Esophagus muscularis mucosa (tissue), 4 donors: Measurements from ENCODE around the gene TRIM62. TPM values are rescaled to one million over a fixed set of nuclear protein-coding genes. Genes with fewer than 3 reads are reported as not detected.
"Not testable (repeated sequence)": the region's sequence is repeated elsewhere in the genome, so short reads cannot be mapped to it uniquely, and the experiment has no call there.

Experiments used
- DNase-seq: peaks from one replicate; pipeline ENCODE4 v3.0.0-alpha.2; 2017; ENCODE audit errors: extremely low spot score
- H3K27ac ChIP-seq, 4 donors: fragments of 200-600 bp; sonication (generic); replicated peaks in 1 of 4; 1 replicate in 3 of 4; 2 replicates in 1 of 4; pipeline ENCODE4 v1.5.1; 2016 to 2019; ENCODE audit warnings: mild to moderate bottlenecking in 1 of 4
- H3K27me3 ChIP-seq, 4 donors: fragments of 200-600 bp; sonication (generic); one replicate each; pipeline versions ENCODE4 v1.5.1 to v1.6.0; 2016 to 2019
- H3K36me3 ChIP-seq, 4 donors: fragments of 200-600 bp; sonication (generic); one replicate each; pipeline ENCODE4 v1.5.1; 2016 to 2019
- H3K4me1 ChIP-seq, 4 donors: fragments of 200-600 bp; sonication (generic); one replicate each; pipeline ENCODE4 v1.5.1; 2016 to 2019
- H3K4me3 ChIP-seq, 4 donors: fragments of 200-600 bp; sonication (generic); 1 replicate in 2 of 4; 2 replicates in 2 of 4; pipeline ENCODE4 v1.5.1; 2016 to 2019; ENCODE audit warnings: mild to moderate bottlenecking in 4 of 4, moderate library complexity in 1 of 4
- H3K9me3 ChIP-seq, 4 donors: fragments of 200-600 bp; sonication (generic); 1 replicate in 3 of 4; 2 replicates in 1 of 4; pipeline ENCODE4 v1.5.1; 2016 to 2019
- EP300 ChIP-seq: sonication (generic); formaldehyde crosslinking; IDR thresholded peaks from one replicate; pipeline ENCODE4 v1.6.1; 2017; ENCODE audit warnings: antibody characterized with exemption
- POLR2A ChIP-seq: fragments of 450-650 bp; IDR thresholded peaks from one replicate; pipeline ENCODE4 v1.6.1; 2017; ENCODE audit warnings: antibody characterized with exemption, moderate library complexity, mild to moderate bottlenecking, low read depth
- POLR2AphosphoS5 ChIP-seq, 2 donors: sonication (generic); formaldehyde crosslinking; IDR thresholded peaks; one replicate each; pipeline ENCODE4 v1.6.1; 2017; ENCODE audit warnings: antibody characterized with exemption in 2 of 2
- WGBS: methylation state at CpG from one replicate; pipeline ENCODE4 v1.1.5; 2018; 5-methylcytosine and 5-hydroxymethylcytosine counted together
- intact Hi-C: fragments of 100-400 bp; cut with DNase I; formaldehyde crosslinking; loops from one replicate; pipeline ENCODE4 v1.15.1; 2023
- total RNA-seq, 4 donors: library from RNA; depleted of rRNA; stranded (reverse); fragments of >200 nt; gene quantifications; one replicate each; pipeline versions ENCODE4 v1.1.0 to v1.2.1, GENCODE V29; 2016
- TF ChIP-seq, protein P1 (sequence below), 3 experiments: fragments of 200-600 bp in 2 of 3; fragments of 450-650 bp in 1 of 3; sonication (generic) in 2 of 3; IDR thresholded peaks; one replicate each; pipeline ENCODE4 v1.5.1; 2017 to 2019; ENCODE audit warnings: antibody characterized with exemption in 3 of 3, mild to moderate bottlenecking in 2 of 3, moderate library complexity in 1 of 3

TRIM62 gene
- total RNA-seq, 4 donors from 2014 or later = 5.0 to 9.3 (median 7.8) TPM

DNA sequence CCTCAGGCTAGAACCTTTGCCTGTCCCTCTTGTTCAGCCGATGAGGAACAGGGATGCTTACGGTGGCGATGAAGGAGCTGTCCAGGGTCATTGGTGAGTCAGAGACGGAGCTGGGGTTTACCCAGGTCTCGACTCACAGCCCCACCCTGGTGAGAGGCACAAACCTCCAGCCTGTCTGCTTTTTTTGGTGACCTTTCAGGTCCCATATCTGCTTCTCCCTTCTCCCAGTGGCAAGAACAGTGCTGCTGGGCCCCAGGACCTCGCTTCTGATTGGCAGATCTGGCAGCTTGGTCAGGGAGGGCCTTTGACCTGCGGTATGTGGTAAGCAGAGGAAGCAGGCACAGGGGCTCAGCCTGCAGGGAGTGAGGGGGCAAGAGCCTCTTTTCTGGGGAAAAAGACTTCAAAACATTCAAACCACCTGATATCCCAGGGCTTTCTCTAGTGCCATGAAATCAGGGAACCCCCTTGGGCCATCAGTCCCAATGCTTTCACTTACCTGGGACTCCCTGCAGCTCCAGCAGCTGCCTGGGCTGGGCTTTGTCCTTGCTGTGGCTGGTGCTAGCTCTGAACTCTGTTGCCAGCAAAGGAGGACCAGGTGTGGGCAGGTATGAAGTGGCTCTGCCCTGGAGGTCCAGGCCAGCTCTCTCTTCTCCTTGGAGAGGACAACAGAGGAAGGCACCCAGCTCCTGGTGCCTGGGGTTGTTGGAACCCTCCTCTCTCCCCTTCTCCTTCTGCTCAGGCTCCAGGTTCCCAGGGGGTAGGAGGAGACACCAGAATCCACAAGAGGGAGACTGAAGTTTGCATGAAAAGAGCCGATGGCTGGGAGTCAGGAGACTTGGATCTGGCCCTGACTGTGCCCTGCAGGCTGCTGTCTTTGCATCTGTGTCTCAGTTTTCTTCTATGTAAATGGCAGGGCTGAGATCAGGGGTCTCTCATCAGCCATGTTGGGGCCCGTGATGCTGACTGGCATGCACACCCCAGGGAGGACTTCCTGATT, 41.4 kb downstream of the TRIM62 start:
- 68% methylated on average over 9 of the region's 9 CpGs for WGBS
- Histone ChIP-seq H3K4me1 (peaks cover 0 to 25% (median 23%) of the 10 kb centered on the region in 4 donors), H3K36me3 (peaks cover 0 to 9% (median 5%) of the 10 kb centered on the region in 4 donors), H3K27me3 (no peaks in the 10 kb centered on the region), H3K9me3 (no peaks in the 10 kb centered on the region), H3K4me3 (no peak overlapping the region), H3K27ac (no peak overlapping the region)
- DNase-seq = no peak
- TF ChIP-seq POLR2AphosphoS5 (IDR thresholded peaks at IDR 0.05) (no peak), POLR2A (no peak), EP300 (no peak)
- TF ChIP-seq, protein P1, sequence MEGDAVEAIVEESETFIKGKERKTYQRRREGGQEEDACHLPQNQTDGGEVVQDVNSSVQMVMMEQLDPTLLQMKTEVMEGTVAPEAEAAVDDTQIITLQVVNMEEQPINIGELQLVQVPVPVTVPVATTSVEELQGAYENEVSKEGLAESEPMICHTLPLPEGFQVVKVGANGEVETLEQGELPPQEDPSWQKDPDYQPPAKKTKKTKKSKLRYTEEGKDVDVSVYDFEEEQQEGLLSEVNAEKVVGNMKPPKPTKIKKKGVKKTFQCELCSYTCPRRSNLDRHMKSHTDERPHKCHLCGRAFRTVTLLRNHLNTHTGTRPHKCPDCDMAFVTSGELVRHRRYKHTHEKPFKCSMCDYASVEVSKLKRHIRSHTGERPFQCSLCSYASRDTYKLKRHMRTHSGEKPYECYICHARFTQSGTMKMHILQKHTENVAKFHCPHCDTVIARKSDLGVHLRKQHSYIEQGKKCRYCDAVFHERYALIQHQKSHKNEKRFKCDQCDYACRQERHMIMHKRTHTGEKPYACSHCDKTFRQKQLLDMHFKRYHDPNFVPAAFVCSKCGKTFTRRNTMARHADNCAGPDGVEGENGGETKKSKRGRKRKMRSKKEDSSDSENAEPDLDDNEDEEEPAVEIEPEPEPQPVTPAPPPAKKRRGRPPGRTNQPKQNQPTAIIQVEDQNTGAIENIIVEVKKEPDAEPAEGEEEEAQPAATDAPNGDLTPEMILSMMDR (IDR thresholded peaks at IDR 0.05) = no peak
- intact Hi-C loops = no loop called here

DNA sequence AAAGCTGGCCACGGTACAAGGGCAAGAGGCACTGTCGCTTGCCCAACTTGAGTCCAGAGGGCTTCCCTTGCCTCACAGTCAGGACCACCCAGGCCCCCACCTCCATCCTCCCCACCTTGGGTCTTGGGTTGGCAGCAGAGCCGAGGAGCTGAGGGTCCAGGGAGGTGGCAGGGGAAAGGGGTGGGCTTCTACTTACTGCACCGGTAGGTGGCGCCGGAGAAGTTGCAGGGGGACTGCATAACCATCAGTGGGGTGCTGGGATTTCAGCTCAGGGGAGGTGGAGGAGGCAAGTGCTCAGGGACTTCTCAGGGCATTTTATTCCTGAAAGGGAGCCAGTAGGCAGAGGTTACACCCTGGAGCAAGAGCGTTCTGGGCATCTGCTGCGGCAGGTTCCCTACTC, 44.0 kb downstream of the TRIM62 start:
- H3K4me3 ChIP-seq = no peak overlapping the region
- DNase-seq = no peak
- peaks cover 0 to 10% (median 0%) of the 10 kb centered on the region in 4 donors for H3K36me3 ChIP-seq
- no peak overlapping the region for H3K27ac ChIP-seq
- peaks cover 0 to 10% (median 8%) of the 10 kb centered on the region in 4 donors for H3K4me1 ChIP-seq
- no peaks in the 10 kb centered on the region for H3K27me3 ChIP-seq
- intact Hi-C loops = loop anchor here (10.0 kb wide), 1 partner anchor 157 kb away; no protein-coding TSS in a partner anchor
- 57% methylated on average over 8 of the region's 8 CpGs for WGBS
- TF ChIP-seq, protein P1 (IDR thresholded peaks at IDR 0.05) = peak; percentile 26 to 50 (median 39)
- TF ChIP-seq POLR2A = no peak
- H3K9me3 ChIP-seq = no peaks in the 10 kb centered on the region

DNA sequence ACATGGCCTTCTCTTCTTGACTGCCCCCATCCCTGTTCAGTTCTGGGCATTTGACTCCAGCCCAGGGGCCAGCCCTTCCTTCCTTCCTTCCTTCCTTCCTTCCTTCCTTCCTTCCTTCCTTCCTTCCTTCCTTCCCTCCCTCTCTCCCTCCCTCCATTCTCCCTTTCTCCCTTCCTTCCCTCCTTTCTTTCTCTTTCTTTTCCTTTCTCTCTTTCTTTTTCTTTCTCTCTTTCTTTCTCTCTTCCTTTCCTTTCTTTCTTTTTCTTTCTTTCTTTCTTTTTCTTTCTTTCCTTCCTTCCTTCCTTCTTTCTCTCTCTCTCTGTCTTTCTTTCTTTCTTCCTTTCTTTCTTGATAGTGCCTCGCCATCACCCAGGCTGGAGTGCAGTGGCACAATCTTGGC, 45.8 kb downstream of the TRIM62 start:
- not testable (repeated sequence) for H3K27me3 ChIP-seq, H3K9me3 ChIP-seq, H3K27ac ChIP-seq, H3K4me3 ChIP-seq, H3K4me1 ChIP-seq, DNase-seq
- H3K36me3 ChIP-seq = peaks cover 0 to 11% (median 0%) of the 10 kb centered on the region in 4 donors
- intact Hi-C loops = loop anchor here (10.0 kb wide), 1 partner anchor 159 kb away; no protein-coding TSS in a partner anchor
- 97% methylated on average over 1 of the region's 1 CpG for WGBS

DNA sequence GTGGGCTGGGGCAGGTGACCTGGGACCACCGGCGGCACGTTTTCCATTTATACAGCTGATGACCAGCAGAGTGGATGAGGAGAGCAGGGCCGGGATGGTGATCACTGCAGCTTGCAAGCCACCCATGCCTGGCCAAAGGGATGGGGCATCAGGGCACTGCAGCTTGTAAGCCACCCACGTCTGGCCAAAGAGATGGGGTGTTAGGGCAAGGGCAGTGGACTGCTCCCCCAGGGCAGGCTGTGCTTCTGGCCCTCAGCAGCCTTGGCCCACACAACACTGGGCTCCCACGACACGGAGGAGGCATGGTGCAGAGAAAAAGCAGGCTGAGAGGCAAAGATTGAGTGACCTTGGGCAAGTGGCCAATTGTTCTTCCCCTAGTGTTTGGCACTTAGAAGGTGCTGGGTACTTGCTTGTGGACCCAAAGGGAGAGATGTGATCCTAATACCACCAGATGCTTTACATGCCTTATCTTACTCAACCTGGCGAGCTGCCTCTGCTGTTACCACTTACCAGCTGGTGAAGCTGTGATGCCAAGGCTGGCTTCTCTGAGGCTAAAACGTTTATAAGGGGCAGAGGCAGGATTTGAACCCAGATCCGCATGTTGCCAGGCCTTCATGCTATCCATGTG, 48.3 kb downstream of the TRIM62 start:
- Histone ChIP-seq H3K4me3 (no peak overlapping the region), H3K36me3 (peaks cover 0 to 11% (median 0%) of the 10 kb centered on the region in 4 donors), H3K9me3 (no peaks in the 10 kb centered on the region), H3K27me3 (no peaks in the 10 kb centered on the region), H3K4me1 (peaks cover 0 to 8% (median 2%) of the 10 kb centered on the region in 4 donors), H3K27ac (no peak overlapping the region)
- intact Hi-C loops = loop anchor here (10.0 kb wide), 1 partner anchor 161 kb away; no protein-coding TSS in a partner anchor
- 83% methylated on average over 10 of the region's 10 CpGs for WGBS
- TF ChIP-seq POLR2AphosphoS5 (IDR thresholded peaks at IDR 0.05) (no peak), POLR2A (no peak), EP300 (no peak)
- TF ChIP-seq, protein P1 (IDR thresholded peaks at IDR 0.05) = no peak
- no peak for DNase-seq

DNA sequence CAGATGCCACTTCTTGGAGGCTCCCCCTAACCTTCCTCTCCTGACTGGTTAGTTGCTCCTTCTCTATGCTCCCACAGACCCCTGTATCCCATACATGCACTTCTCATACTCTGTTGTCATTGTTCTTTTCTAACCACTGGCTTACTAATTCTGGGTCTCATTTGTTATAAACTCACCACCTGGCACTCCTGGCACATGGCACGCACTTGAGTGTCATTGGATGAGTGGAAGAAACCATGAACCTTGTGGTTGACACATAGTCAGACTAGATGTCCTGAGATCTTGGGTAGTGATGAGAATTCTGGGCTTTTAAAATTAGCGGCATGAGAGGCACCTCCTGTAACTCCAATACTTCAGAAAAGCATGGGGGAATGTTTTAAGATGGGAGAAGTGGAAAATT, 49.3 kb downstream of the TRIM62 start:
- intact Hi-C loops = loop anchor here (10.0 kb wide), 1 partner anchor 162 kb away; no protein-coding TSS in a partner anchor
- TF ChIP-seq POLR2A (no peak), EP300 (no peak), POLR2AphosphoS5 (IDR thresholded peaks at IDR 0.05) (no peak)
- TF ChIP-seq, protein P1 (IDR thresholded peaks at IDR 0.05) = no peak
- H3K4me3 ChIP-seq = no peak overlapping the region
- no peaks in the 10 kb centered on the region for H3K9me3 ChIP-seq
- H3K4me1 ChIP-seq = peaks cover 7 to 19% (median 12%) of the 10 kb centered on the region in 4 donors
- H3K36me3 ChIP-seq = peaks cover 0 to 11% (median 0%) of the 10 kb centered on the region in 4 donors
- WGBS = 95% methylated on average over 2 of the region's 2 CpGs
- H3K27me3 ChIP-seq = no peaks in the 10 kb centered on the region
- no peak for DNase-seq
- no peak overlapping the region for H3K27ac ChIP-seq
